IMR-90 (cell line): ENCODE results near the gene ADH1A. TPM values are rescaled to one million over a fixed set of nuclear protein-coding genes. Genes with fewer than 3 reads are reported as not detected.

Experiments used
- ATAC-seq: fragments of 200-7000 bp; cut with Tn5 transposase; 2 replicates; pipeline ENCODE4 v1.9.1; 2020; ENCODE audit warnings: low read depth, mild to moderate bottlenecking, moderate library complexity
- BruUV-seq: library from RNA; stranded (reverse); fragments of 400-500 nt; replicated peaks from 2 replicates; lab custom pipeline; 2021; lab: Mats Ljungman, UMichigan
- CTCF ChIA-PET: fragments of 300-600 bp; formaldehyde crosslinking; extraction: SDS; loops from one replicate; lab custom pipeline; 2021; ENCODE audit warnings: antibody characterized with exemption; lab: Yijun Ruan, JAX
- POLR2A ChIA-PET: fragments of 300-600 bp; sonication (Branson Sonifier 250); formaldehyde crosslinking; loops from one replicate; lab custom pipeline; 2022; ENCODE audit warnings: antibody characterized with exemption; ENCODE audit not compliant: unreplicated experiment; lab: Charles Lee
- DNase-seq: peaks from one replicate; pipeline ENCODE4 v3.0.0; 2013
- H2AFZ ChIP-seq: replicated peaks from 2 replicates; pipeline ENCODE3; 2013; ENCODE audit warnings: low read length, mild to moderate bottlenecking; ENCODE audit not compliant: poor library complexity
- H2AK5ac ChIP-seq: 2 replicates; pipeline ENCODE4 v1.6.1; 2013; ENCODE audit warnings: low read depth, low read length, inconsistent platforms
- H2AK9ac ChIP-seq: replicated peaks from 2 replicates; pipeline ENCODE3; 2013; ENCODE audit warnings: mild to moderate bottlenecking, low read depth, low read length, moderate library complexity; ENCODE audit not compliant: poor library complexity
- H2BK120ac ChIP-seq: 2 replicates; pipeline ENCODE4 v1.6.1; 2013; ENCODE audit warnings: low read depth, low read length, inconsistent platforms
- H2BK15ac ChIP-seq: 3 replicates; pipeline ENCODE4 v1.6.1; 2013; ENCODE audit warnings: low read depth, low read length, inconsistent platforms
- H2BK20ac ChIP-seq: 2 replicates; pipeline ENCODE4 v1.6.1; 2013; ENCODE audit warnings: low read depth, mild to moderate bottlenecking, inconsistent platforms, low read length, moderate library complexity
- H2BK5ac ChIP-seq: 2 replicates; pipeline ENCODE4 v1.6.1; 2013; ENCODE audit warnings: mild to moderate bottlenecking, low read depth, low read length, inconsistent platforms; ENCODE audit not compliant: poor library complexity, severe bottlenecking
- H3K14ac ChIP-seq: replicated peaks from 2 replicates; pipeline ENCODE4 v1.6.1; 2013; ENCODE audit warnings: low read depth, low read length, inconsistent platforms
- H3K18ac ChIP-seq: 2 replicates; pipeline ENCODE4 v1.6.1; 2013; ENCODE audit warnings: low read depth, low read length, control low read depth
- H3K23ac ChIP-seq: 2 replicates; pipeline ENCODE4 v1.6.1; 2013; ENCODE audit warnings: low read depth, low read length, inconsistent platforms
- H3K27ac ChIP-seq: 2 replicates; pipeline ENCODE4 v1.5.1; 2013; ENCODE audit warnings: mild to moderate bottlenecking, control low read depth, low read length; ENCODE audit not compliant: insufficient read depth
- H3K27me3 ChIP-seq: 2 replicates; pipeline ENCODE4 v1.6.1; 2013; ENCODE audit warnings: low read length; ENCODE audit not compliant: control insufficient read depth, insufficient read depth
- H3K36me3 ChIP-seq: 2 replicates; pipeline ENCODE4 v1.6.1; 2013; ENCODE audit warnings: low read length, mixed read lengths; ENCODE audit not compliant: control insufficient read depth, insufficient read depth
- H3K4ac ChIP-seq: 2 replicates; pipeline ENCODE4 v1.6.1; 2013; ENCODE audit warnings: low read depth, low read length, inconsistent platforms
- H3K4me1 ChIP-seq: 2 replicates; pipeline ENCODE4 v1.6.1; 2013; ENCODE audit warnings: low read length, mixed read lengths; ENCODE audit not compliant: control insufficient read depth, insufficient read depth
- H3K4me2 ChIP-seq: 2 replicates; pipeline ENCODE4 v1.6.1; 2013; ENCODE audit warnings: low read depth, mild to moderate bottlenecking, control low read depth, low read length, moderate library complexity
- H3K4me3 ChIP-seq: 2 replicates; pipeline ENCODE4 v1.5.1; 2013; ENCODE audit warnings: low read depth, mild to moderate bottlenecking, control low read depth, low read length, moderate library complexity; ENCODE audit not compliant: insufficient read depth
- H3K56ac ChIP-seq: 2 replicates; pipeline ENCODE4 v1.6.1; 2013; ENCODE audit warnings: low read length, inconsistent platforms; ENCODE audit not compliant: insufficient read depth; ENCODE audit errors: extremely low read depth
- H3K79me1 ChIP-seq, 2 experiments: 2 replicates each; pipeline ENCODE4 v1.6.1; 2013; ENCODE audit warnings: low read length in 2 of 2, inconsistent platforms in 1 of 2, low read depth in 1 of 2
- H3K9ac ChIP-seq: 2 replicates; pipeline ENCODE4 v1.6.1; 2013; ENCODE audit warnings: low read depth, low read length, control low read depth
- H3K9me1 ChIP-seq: 2 replicates; pipeline ENCODE4 v1.6.1; 2013; ENCODE audit warnings: low read length, inconsistent platforms; ENCODE audit not compliant: insufficient read depth
- H3K9me3 ChIP-seq: 2 replicates; pipeline ENCODE4 v1.6.1; 2013; ENCODE audit warnings: low read length; ENCODE audit not compliant: control insufficient read depth, insufficient read depth
- H4K20me1 ChIP-seq: 2 replicates; pipeline ENCODE4 v1.6.1; 2013; ENCODE audit warnings: low read length, inconsistent platforms; ENCODE audit not compliant: insufficient read depth
- H4K5ac ChIP-seq: 2 replicates; pipeline ENCODE4 v1.6.1; 2013; ENCODE audit warnings: mild to moderate bottlenecking, low read depth, low read length, control low read depth
- H4K8ac ChIP-seq, 2 experiments: 2 replicates each; pipeline ENCODE4 v1.6.1; 2013; ENCODE audit warnings: low read depth in 2 of 2, low read length in 2 of 2, control low read depth in 1 of 2, inconsistent platforms in 1 of 2
- H4K91ac ChIP-seq: 2 replicates; pipeline ENCODE4 v1.6.1; 2013; ENCODE audit warnings: low read depth, low read length, inconsistent platforms; ENCODE audit not compliant: insufficient read depth
- BHLHE40 ChIP-seq: fragments of 150-350 bp; IDR thresholded peaks from 2 replicates; pipeline ENCODE4 v1.6.1; 2016; ENCODE audit warnings: mild to moderate bottlenecking, low read depth, low read length
- CEBPB ChIP-seq: IDR thresholded peaks from 2 replicates; pipeline ENCODE4 v1.6.1; 2012; ENCODE audit warnings: low read depth, low read length, improper control_type of control experiment
- CHD1 ChIP-seq: IDR thresholded peaks from 2 replicates; pipeline ENCODE4 v1.6.1; 2012; ENCODE audit warnings: low read depth, low read length, improper control_type of control experiment
- CTCF ChIP-seq: conservative IDR thresholded peaks from 2 replicates; pipeline ENCODE4 v1.5.1; 2012; ENCODE audit warnings: mild to moderate bottlenecking, low read depth, low read length, improper control_type of control experiment
- ELK1 ChIP-seq: fragments of 150-350 bp; IDR thresholded peaks from 2 replicates; pipeline ENCODE4 v1.6.1; 2016; ENCODE audit warnings: low read depth, mild to moderate bottlenecking, low read length, moderate library complexity, borderline replicate concordance
- FOS ChIP-seq: fragments of 150-350 bp; IDR thresholded peaks from 2 replicates; pipeline ENCODE4 v1.6.1; 2016; ENCODE audit warnings: low read depth, low read length
- MAFK ChIP-seq: IDR thresholded peaks from 2 replicates; pipeline ENCODE4 v1.6.1; 2012; ENCODE audit warnings: low read depth, low read length, improper control_type of control experiment
- MAZ ChIP-seq: IDR thresholded peaks from 2 replicates; pipeline ENCODE4 v1.6.1; 2012; ENCODE audit warnings: low read depth, mild to moderate bottlenecking, low read length, improper control_type of control experiment, moderate library complexity, borderline replicate concordance
- MXI1 ChIP-seq: IDR thresholded peaks from 2 replicates; pipeline ENCODE4 v1.6.1; 2012; ENCODE audit warnings: low read depth, mild to moderate bottlenecking, low read length, moderate library complexity, borderline replicate concordance
- NFE2L2 ChIP-seq: fragments of 150-350 bp; IDR thresholded peaks from 2 replicates; pipeline ENCODE4 v1.6.1; 2016; ENCODE audit warnings: low read depth, mild to moderate bottlenecking, low read length
- POLR2A ChIP-seq: IDR thresholded peaks from 2 replicates; pipeline ENCODE4 v1.6.1; 2012; ENCODE audit warnings: mild to moderate bottlenecking, low read depth, low read length
- RAD21 ChIP-seq: IDR thresholded peaks from 2 replicates; pipeline ENCODE4 v1.6.1; 2012; ENCODE audit warnings: low read length, improper control_type of control experiment
- RCOR1 ChIP-seq: IDR thresholded peaks from 2 replicates; pipeline ENCODE4 v1.6.1; 2012; ENCODE audit warnings: mild to moderate bottlenecking, low read length, improper control_type of control experiment; ENCODE audit not compliant: insufficient replicate concordance
- RFX5 ChIP-seq: IDR thresholded peaks from 2 replicates; pipeline ENCODE4 v1.8.0; 2012; ENCODE audit warnings: low read depth, mild to moderate bottlenecking, low read length, moderate library complexity
- SMC3 ChIP-seq: fragments of 150-350 bp; IDR thresholded peaks from 2 replicates; pipeline ENCODE4 v1.6.1; 2016; ENCODE audit warnings: low read depth, mild to moderate bottlenecking, antibody characterized with exemption, low read length, moderate library complexity
- USF2 ChIP-seq: fragments of 150-350 bp; IDR thresholded peaks from 2 replicates; pipeline ENCODE4 v1.6.1; 2017; ENCODE audit warnings: mild to moderate bottlenecking, antibody characterized with exemption, low read length, low read depth
- WGBS, 2 experiments: methylation state at CpG; one replicate each; pipeline versions ENCODE4 v1.1.5 to v1.1.7; 2013; ENCODE audit warnings: missing lambda C conversion rate in 2 of 2; ENCODE audit not compliant: insufficient read length in 1 of 2; ENCODE audit errors: extremely low coverage in 2 of 2; 5-methylcytosine and 5-hydroxymethylcytosine counted together
- dilution Hi-C: fragments of 300-500 bp; cut with HindIII; formaldehyde crosslinking; loops from one replicate; pipeline ENCODE4 v1.14.3; 2018; ENCODE audit warnings: low sequenced_read_pairs; ENCODE audit not compliant: unreplicated experiment
- in situ Hi-C: fragments of 300-500 bp; cut with MboI; formaldehyde crosslinking; loops from 3 replicates; pipeline ENCODE4 v1.14.3; 2019; ENCODE audit warnings: low sequenced_read_pairs, inconsistent platforms, mixed read lengths
- intact Hi-C: fragments of 100-400 bp; cut with micrococcal nuclease; formaldehyde crosslinking; loops from 2 replicates; pipeline ENCODE4 v1.10.0; 2022
- polyA plus RNA-seq, 3 experiments: library from polyadenylated mRNA; depleted of rRNA; stranded (reverse); fragments of >200 nt; gene quantifications; 2 replicates each; pipeline ENCODE4 v1.2.3, GENCODE V29; 2012; ENCODE audit warnings: low replicate concordance in 1 of 3
- total RNA-seq: library from RNA; depleted of rRNA; stranded (reverse); fragments of >200 nt; gene quantifications from 2 replicates; pipeline ENCODE4 v1.2.3, GENCODE V29; 2012

The ADH1A gene
- total and polyA plus RNA-seq, 2 of the 4 experiments (the other 2 are of a cell fraction), result not detected

GRCh38 chr4:99275050-99275449 is 15.7 kb downstream of the ADH1A start:
- H2AK9ac ChIP-seq, result no peak overlapping the region
- DNase-seq, result no peak
- H2AFZ ChIP-seq, result no peak overlapping the region
- no peaks in the 10 kb centered on the region for H3K79me1 ChIP-seq
- H3K18ac ChIP-seq, result no peak overlapping the region
- no peaks in the 10 kb centered on the region for H3K36me3 ChIP-seq
- no peak overlapping the region for H2BK120ac ChIP-seq
- H3K56ac ChIP-seq, result no peak overlapping the region
- H3K27me3 ChIP-seq, result no peaks in the 10 kb centered on the region
- TF ChIP-seq CHD1 (no peak), RAD21 (no peak), MAZ (no peak), MAFK (no peak), FOS (no peak), MXI1 (no peak), USF2 (no peak), BHLHE40 (no peak), ELK1 (no peak), RCOR1 (no peak), CEBPB (no peak), POLR2A (no peak), RFX5 (no peak), SMC3 (no peak), CTCF (no peak), NFE2L2 (no peak)
- no peak overlapping the region for H2BK20ac ChIP-seq
- ChIA-PET POLR2A (no interaction called here), CTCF (interaction anchor here (0.7 kb wide), 1 partner anchor 723 kb away, joined by 4 read pairs; no protein-coding TSS in a partner anchor)
- 60% methylated on average over 1 of the region's 5 CpGs; no CpG with 5 or more reads in 1 of the 2 experiments for WGBS, 2 experiments
- ATAC-seq, result no peak
- no peak overlapping the region for H4K8ac ChIP-seq
- H3K23ac ChIP-seq, result no peak overlapping the region
- H3K9ac ChIP-seq, result no peak overlapping the region
- no peak overlapping the region for H4K91ac ChIP-seq
- no peak overlapping the region for H4K5ac ChIP-seq
- H3K27ac ChIP-seq, result no peak overlapping the region
- no peak overlapping the region for H3K4ac ChIP-seq
- no peak overlapping the region for H2BK5ac ChIP-seq
- no peaks in the 10 kb centered on the region for H4K20me1 ChIP-seq
- dilution Hi-C loops (no loop called here), intact Hi-C loops (no loop called here), in situ Hi-C loops (no loop called here)
- no peak overlapping the region for H2BK15ac ChIP-seq
- no peak overlapping the region for H3K14ac ChIP-seq
- H3K4me2 ChIP-seq, result no peak overlapping the region
- no peak overlapping the region for H2AK5ac ChIP-seq
- BruUV-seq, result no TSS peak
- H3K4me3 ChIP-seq, result no peak overlapping the region
- no peaks in the 10 kb centered on the region for H3K9me1 ChIP-seq
- H3K4me1 ChIP-seq, result no peaks in the 10 kb centered on the region
- no peaks in the 10 kb centered on the region for H3K9me3 ChIP-seq
